ENCODE data around the gene DBI. TPM values are rescaled to one million over a fixed set of nuclear protein-coding genes. Genes with fewer than 3 reads are reported as not detected.
A peak's percentile ranks its signal among the peaks of the same experiment; 100 is the strongest.

DBI gene
- total and polyA plus RNA-seq, 4 experiments from 2014 or later: 44.7 to 384 (median 170) TPM

DNA sequence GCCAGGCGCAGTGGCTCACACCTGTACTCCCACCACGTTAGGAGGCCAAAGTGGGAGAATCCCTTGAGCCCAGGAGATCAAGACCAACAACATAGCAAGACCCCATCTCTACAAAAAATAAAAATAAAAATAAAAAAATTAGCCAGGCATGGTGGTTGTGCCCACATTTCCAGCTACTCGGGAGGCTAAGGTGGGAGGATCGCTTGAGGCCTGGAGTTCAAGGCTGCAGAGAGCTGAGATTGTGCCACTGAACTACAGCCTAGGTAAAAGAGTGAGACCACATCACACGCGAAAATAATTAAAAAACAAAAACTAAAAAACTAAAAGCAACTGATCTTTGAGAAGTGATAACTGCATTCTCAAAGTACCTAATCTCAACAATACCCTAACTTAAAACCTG, 2.0 kb upstream of the DBI start:
- ChIA-PET POLR2A (ENCODE audit: partially characterized antibody) (no interaction called here), CTCF (ENCODE audit: partially characterized antibody) (interaction anchor here (1.4 kb wide), 1 partner anchor 16 kb away, joined by 3 read pairs; no protein-coding TSS in a partner anchor)
- peaks cover 31% of the 10 kb centered on the region for H3K4me1 ChIP-seq (ENCODE audit: insufficient read depth, low read length)

DNA sequence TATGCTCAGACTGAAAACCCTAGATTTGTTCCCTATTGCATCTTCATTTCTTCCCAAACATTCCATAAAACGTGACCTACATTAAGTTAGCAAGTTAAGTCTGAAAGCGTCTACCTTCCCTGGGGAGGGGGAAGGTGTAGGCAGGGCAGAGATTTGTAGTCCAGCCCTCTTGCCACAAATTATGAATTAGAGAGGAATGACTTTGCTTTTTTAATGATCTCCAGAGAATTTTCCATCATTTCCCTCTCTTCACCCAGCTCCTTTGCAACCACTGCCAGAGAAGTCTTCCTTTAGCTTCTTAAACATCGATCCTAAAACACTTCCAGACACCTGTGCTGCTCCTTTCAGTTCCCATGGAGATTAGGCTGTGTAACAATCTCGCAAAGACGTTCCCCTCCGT, 1.3 kb upstream of the DBI start:
- peaks cover 0 to 1% (median 0%) of the 10 kb centered on the region in 8 donors for H3K9me3 Mint-ChIP-seq
- Histone ChIP-seq H3K36me3 (ENCODE audit: insufficient read depth, low read length) (peaks cover 5% of the 10 kb centered on the region), H3K9me3 (ENCODE audit: control insufficient read depth in 1 of 2, low read length in 2 of 2) (no peaks in the 10 kb centered on the region), H3K27me3 (ENCODE audit: insufficient read depth, low read length) (no peaks in the 10 kb centered on the region), H3K4me3 (ENCODE audit: low read length in 2 of 2) (peak overlapping the region in 1 of 2 donors; percentile 97), H3K27ac (ENCODE audit: low read depth, low read length) (no peak overlapping the region), H3K4me1 (ENCODE audit: insufficient read depth, low read length) (peaks cover 31% of the 10 kb centered on the region)
- peaks cover 32 to 52% (median 40%) of the 10 kb centered on the region in 4 donors for H3K4me1 Mint-ChIP-seq
- intact Hi-C loops (cut with micrococcal nuclease): loop anchor here (5.0 kb wide), 2 partner anchors 812 to 1178 kb away; no protein-coding TSS in a partner anchor
- peaks cover 20 to 31% of the 10 kb centered on the region in 2 donors for H3K36me3 Mint-ChIP-seq
- peak overlapping the region; percentile 89 to 98 (median 94) for H3K27ac Mint-ChIP-seq
- no peak for DNase-seq
- peak overlapping the region; percentile 94 to 99 (median 96) for H3K4me3 Mint-ChIP-seq
- H3K27me3 Mint-ChIP-seq: no peaks in the 10 kb centered on the region
- ChIA-PET CTCF (ENCODE audit: partially characterized antibody) (interaction anchor here (1.4 kb wide), 1 partner anchor 17 kb away, joined by 3 read pairs; no protein-coding TSS in a partner anchor), POLR2A (ENCODE audit: partially characterized antibody) (interaction anchor here (0.6 kb wide), 1 partner anchor 26 kb away, joined by 3 read pairs; no protein-coding TSS in a partner anchor)

More for the DNA sequence above, 2.0 kb upstream of the DBI start:
- Histone ChIP-seq H3K27ac (ENCODE audit: low read depth, low read length) (no peak overlapping the region), H3K27me3 (ENCODE audit: insufficient read depth, low read length) (no peaks in the 10 kb centered on the region), H3K9me3 (ENCODE audit: control insufficient read depth in 1 of 2, low read length in 2 of 2) (no peaks in the 10 kb centered on the region), H3K4me3 (ENCODE audit: low read length in 2 of 2) (no peak overlapping the region), H3K36me3 (ENCODE audit: insufficient read depth, low read length) (peaks cover 5% of the 10 kb centered on the region)
- DNase-seq: no peak
- Mint-ChIP-seq H3K9me3 (peaks cover 0 to 1% (median 0%) of the 10 kb centered on the region in 8 donors), H3K36me3 (peaks cover 13 to 26% of the 10 kb centered on the region in 2 donors), H3K27me3 (no peaks in the 10 kb centered on the region), H3K4me1 (peaks cover 30 to 49% (median 39%) of the 10 kb centered on the region in 4 donors), H3K27ac (peak overlapping the region in 3 of 7 donors; percentile 94 to 98 (median 98)), H3K4me3 (peak overlapping the region in 6 of 8 donors; percentile 94 to 99 (median 95))
- intact Hi-C loops (cut with micrococcal nuclease): loop anchor here (5.0 kb wide), 2 partner anchors 813 to 1177 kb away; no protein-coding TSS in a partner anchor

DNA sequence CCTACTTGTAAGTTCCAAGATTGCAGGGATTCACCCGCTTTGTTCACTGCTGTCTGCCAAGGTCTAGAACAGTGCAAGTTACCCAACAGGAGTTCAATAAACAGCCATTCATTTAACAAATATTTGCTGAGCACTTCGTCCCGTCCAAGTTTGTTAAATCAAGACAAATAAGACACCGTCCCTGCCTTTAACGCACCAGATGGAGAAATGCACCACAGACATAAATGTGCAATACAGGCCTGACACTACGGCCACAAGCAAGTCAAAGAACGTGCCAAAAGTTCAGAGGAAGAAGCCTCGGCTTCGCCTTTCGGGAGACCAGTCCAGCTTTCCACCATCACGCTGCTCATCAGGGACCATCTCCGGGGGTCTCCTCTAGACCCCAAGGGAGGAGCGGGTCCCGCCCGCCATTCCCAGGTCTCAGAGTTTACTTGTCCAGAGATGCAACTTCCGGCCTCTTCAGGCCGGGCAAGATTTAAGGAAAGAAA, 572 bp upstream of the DBI start:
- CTCF ChIA-PET (ENCODE audit: partially characterized antibody): interaction anchor here (0.7 to 2.2 kb wide), 3 partner anchors 22 to 1552 kb away, joined by 3 to 7 read pairs (median 3); partner anchors contain the start of gene DDX18
- no peaks in the 10 kb centered on the region for H3K27me3 ChIP-seq (ENCODE audit: insufficient read depth, low read length)
- peaks cover 31% of the 10 kb centered on the region for H3K4me1 ChIP-seq (ENCODE audit: insufficient read depth, low read length)
- H3K9me3 ChIP-seq (ENCODE audit: control insufficient read depth in 1 of 2, low read length in 2 of 2): no peaks in the 10 kb centered on the region
- peaks cover 32 to 52% (median 40%) of the 10 kb centered on the region in 4 donors for H3K4me1 Mint-ChIP-seq
- POLR2A ChIA-PET (ENCODE audit: partially characterized antibody): interaction anchor here (1.1 to 1.6 kb wide), 4 partner anchors 16 to 1352 kb away, joined by 4 to 11 read pairs (median 4); partner anchors contain the start of genes CCDC93 and TMEM177
- H3K4me3 ChIP-seq (ENCODE audit: low read length in 2 of 2): peak overlapping the region; percentile 95 to 97
- H3K27ac Mint-ChIP-seq: peak overlapping the region; percentile 89 to 98 (median 94)
- H3K27ac ChIP-seq (ENCODE audit: low read depth, low read length): peak overlapping the region; percentile 92
- DNase-seq: peak in 1 of 5 donors; percentile 46
- peak overlapping the region; percentile 94 to 99 (median 96) for H3K4me3 Mint-ChIP-seq
- intact Hi-C loops (cut with micrococcal nuclease): loop anchor here (1.0 to 5.0 kb wide), 5 partner anchors 313 to 1552 kb away; partner anchors contain the start of genes CCDC93, DDX18 and TMEM177
- H3K9me3 Mint-ChIP-seq: peaks cover 0 to 2% (median 0%) of the 10 kb centered on the region in 8 donors
- H3K36me3 Mint-ChIP-seq: peaks cover 28 to 39% of the 10 kb centered on the region in 2 donors
- H3K27me3 Mint-ChIP-seq: no peaks in the 10 kb centered on the region
- H3K36me3 ChIP-seq (ENCODE audit: insufficient read depth, low read length): peaks cover 13% of the 10 kb centered on the region

DNA sequence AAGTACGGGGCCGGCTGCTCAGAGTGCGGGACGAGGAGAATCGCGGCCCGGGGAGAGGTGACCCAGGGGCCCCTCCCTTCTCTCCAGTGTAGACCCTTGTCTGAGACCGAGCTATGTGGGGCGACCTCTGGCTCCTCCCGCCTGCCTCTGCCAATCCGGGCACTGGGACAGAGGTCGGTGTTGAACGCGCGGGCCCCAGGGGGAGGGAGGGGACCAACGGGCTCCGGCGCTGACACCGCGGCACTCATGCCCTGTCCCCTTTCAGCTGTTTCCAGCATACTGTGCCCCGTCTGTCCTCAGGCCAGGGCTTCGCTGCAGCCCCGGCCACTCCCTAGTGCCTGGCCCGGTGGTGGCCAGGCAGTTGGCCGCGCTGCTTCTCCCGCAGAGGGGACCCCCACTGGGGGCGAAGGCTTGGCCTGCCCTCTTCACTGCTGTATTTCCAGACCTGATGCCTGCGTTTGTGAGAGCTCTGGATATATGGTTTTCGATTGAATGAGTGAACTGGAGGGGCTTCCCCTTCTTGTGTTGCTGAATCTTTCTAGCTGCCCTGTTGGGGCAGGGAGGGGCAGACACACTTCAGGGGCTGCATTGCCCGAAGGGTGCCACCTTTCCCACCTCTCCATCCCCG, 809 bp downstream of the DBI start:
- Histone ChIP-seq H3K4me1 (ENCODE audit: insufficient read depth, low read length) (peaks cover 31% of the 10 kb centered on the region), H3K27ac (ENCODE audit: low read depth, low read length) (peak overlapping the region; percentile 92), H3K27me3 (ENCODE audit: insufficient read depth, low read length) (no peaks in the 10 kb centered on the region), H3K36me3 (ENCODE audit: insufficient read depth, low read length) (peaks cover 26% of the 10 kb centered on the region), H3K4me3 (ENCODE audit: low read length in 2 of 2) (peak overlapping the region; percentile 95 to 97), H3K9me3 (ENCODE audit: control insufficient read depth in 1 of 2, low read length in 2 of 2) (no peaks in the 10 kb centered on the region)
- peak; percentile 17 to 46 (median 22) for DNase-seq
- Mint-ChIP-seq H3K4me1 (peaks cover 30 to 51% (median 40%) of the 10 kb centered on the region in 4 donors), H3K27me3 (no peaks in the 10 kb centered on the region), H3K4me3 (peak overlapping the region; percentile 94 to 99 (median 96)), H3K27ac (peak overlapping the region in 6 of 7 donors; percentile 89 to 98 (median 96)), H3K9me3 (peaks cover 0 to 3% (median 0%) of the 10 kb centered on the region in 8 donors), H3K36me3 (peaks cover 41 to 52% of the 10 kb centered on the region in 2 donors)
- intact Hi-C loops (cut with micrococcal nuclease): loop anchor here (2.0 to 5.0 kb wide), 3 partner anchors 311 to 1180 kb away; partner anchors contain the start of gene TMEM177
- POLR2A ChIA-PET (ENCODE audit: partially characterized antibody): interaction anchor here (0.8 to 1.6 kb wide), 7 partner anchors 11 to 1553 kb away, joined by 3 to 11 read pairs (median 4); partner anchors contain the start of genes CCDC93, DDX18 and TMEM177
- CTCF ChIA-PET (ENCODE audit: partially characterized antibody): interaction anchor here (1.2 to 2.2 kb wide), 2 partner anchors 485 to 1553 kb away, joined by 3 to 7 read pairs; partner anchors contain the start of gene DDX18

DNA sequence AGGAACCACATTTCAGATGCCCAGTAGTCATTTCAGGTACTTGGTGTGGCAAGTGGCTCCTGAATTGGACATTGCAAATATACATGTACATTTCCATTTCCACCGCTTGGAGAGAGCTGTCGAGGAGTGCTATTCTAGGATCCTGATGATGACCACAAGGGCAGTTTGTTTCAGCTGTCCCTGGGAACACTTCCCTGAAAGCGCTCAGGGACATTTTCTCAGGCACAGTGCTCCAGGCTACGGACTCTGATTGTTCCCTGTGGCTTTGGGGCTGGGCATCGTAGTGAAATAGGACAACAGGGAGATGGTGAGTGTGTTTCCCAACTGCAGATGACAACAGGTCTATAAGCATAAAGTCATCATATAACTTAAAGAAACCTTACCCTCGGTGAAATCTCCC, 3.1 kb downstream of the DBI start:
- Mint-ChIP-seq H3K4me3 (peak overlapping the region in 1 of 8 donors; percentile 56), H3K27me3 (no peaks in the 10 kb centered on the region), H3K9me3 (peaks cover 0 to 15% (median 9%) of the 10 kb centered on the region in 8 donors), H3K36me3 (peaks cover 64 to 74% of the 10 kb centered on the region in 2 donors), H3K4me1 (peaks cover 24 to 40% (median 30%) of the 10 kb centered on the region in 4 donors), H3K27ac (peak overlapping the region in 1 of 7 donors; percentile 17)
- Histone ChIP-seq H3K36me3 (ENCODE audit: insufficient read depth, low read length) (peaks cover 26% of the 10 kb centered on the region), H3K27ac (ENCODE audit: low read depth, low read length) (no peak overlapping the region), H3K4me3 (ENCODE audit: low read length in 2 of 2) (no peak overlapping the region), H3K4me1 (ENCODE audit: insufficient read depth, low read length) (peaks cover 29% of the 10 kb centered on the region), H3K9me3 (ENCODE audit: control insufficient read depth in 1 of 2, low read length in 2 of 2) (no peaks in the 10 kb centered on the region), H3K27me3 (ENCODE audit: insufficient read depth, low read length) (no peaks in the 10 kb centered on the region)
- intact Hi-C loops (cut with micrococcal nuclease): loop anchor here (5.0 kb wide), 2 partner anchors 807 to 1183 kb away; no protein-coding TSS in a partner anchor
- CTCF ChIA-PET (ENCODE audit: partially characterized antibody): no interaction called here
- POLR2A ChIA-PET (ENCODE audit: partially characterized antibody): interaction anchor here (0.6 kb wide), 2 partner anchors 451 to 1221 kb away, joined by 3 read pairs; no protein-coding TSS in a partner anchor
- no peak for DNase-seq

DNA sequence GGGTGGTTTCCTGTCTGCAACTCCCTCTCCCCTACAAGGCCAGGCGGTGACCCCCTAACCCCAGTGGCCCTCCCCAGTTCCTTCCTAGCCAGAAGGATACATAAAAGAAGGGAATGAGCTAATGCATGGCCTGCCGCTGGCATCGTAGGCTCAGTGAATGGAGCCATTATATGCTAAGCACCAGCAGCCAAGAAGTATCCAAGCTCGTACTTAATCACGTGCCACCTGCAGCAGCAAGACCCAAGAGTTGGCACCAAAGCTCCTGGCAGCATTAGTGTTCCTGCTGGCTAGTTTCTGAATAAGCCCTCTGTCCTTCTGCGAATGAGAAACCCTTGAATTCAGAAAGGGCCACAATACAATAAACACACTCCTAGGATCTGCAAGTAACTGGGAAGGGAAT, 4.3 kb downstream of the DBI start:
- no peaks in the 10 kb centered on the region for H3K27me3 Mint-ChIP-seq
- no peak overlapping the region for H3K27ac Mint-ChIP-seq
- POLR2A ChIA-PET (ENCODE audit: partially characterized antibody): no interaction called here
- peaks cover 70 to 80% of the 10 kb centered on the region in 2 donors for H3K36me3 Mint-ChIP-seq
- Histone ChIP-seq H3K36me3 (ENCODE audit: insufficient read depth, low read length) (peaks cover 26% of the 10 kb centered on the region), H3K9me3 (ENCODE audit: control insufficient read depth in 1 of 2, low read length in 2 of 2) (no peaks in the 10 kb centered on the region), H3K27ac (ENCODE audit: low read depth, low read length) (no peak overlapping the region), H3K27me3 (ENCODE audit: insufficient read depth, low read length) (no peaks in the 10 kb centered on the region), H3K4me3 (ENCODE audit: low read length in 2 of 2) (no peak overlapping the region), H3K4me1 (ENCODE audit: insufficient read depth, low read length) (peaks cover 16% of the 10 kb centered on the region)
- intact Hi-C loops (cut with micrococcal nuclease): no loop called here
- CTCF ChIA-PET (ENCODE audit: partially characterized antibody): no interaction called here
- H3K4me3 Mint-ChIP-seq: no peak overlapping the region
- H3K4me1 Mint-ChIP-seq: peaks cover 12 to 28% (median 17%) of the 10 kb centered on the region in 4 donors
- DNase-seq: no peak
- peaks cover 0 to 18% (median 9%) of the 10 kb centered on the region in 8 donors for H3K9me3 Mint-ChIP-seq
